ENCODE data around the gene ART3.

ART3 gene

DNA sequence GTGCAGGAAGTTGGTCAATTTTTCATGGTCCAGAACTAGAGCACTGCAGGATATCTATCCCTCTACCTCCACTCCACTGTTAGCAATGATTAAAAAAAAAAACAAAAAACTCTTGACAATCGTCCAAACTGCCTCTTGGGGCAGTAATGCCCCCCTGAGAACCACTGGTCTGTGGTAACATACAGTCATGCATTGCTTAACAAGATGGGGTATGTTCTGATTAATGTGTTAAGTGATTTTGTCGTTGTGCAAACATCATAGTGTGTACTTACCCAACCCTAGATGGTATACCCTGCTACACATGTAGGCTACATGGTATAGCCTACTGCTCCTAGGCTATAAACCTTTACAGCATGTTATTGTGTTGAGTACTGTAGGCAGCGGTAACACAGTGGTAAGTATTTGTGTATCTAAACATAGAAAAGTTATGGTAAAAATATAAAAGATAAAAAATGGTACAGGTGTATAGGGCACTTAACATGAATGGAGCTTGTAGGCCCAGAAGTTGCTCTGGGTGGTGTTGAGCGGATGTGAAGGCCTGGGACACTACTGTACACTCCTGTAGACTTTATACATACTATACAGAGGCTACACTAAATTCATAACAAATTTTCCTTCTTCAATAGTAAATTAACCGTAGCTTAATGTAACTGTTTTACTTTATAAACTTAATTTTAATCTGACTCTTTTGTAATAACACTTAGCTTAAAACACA lies 34.1 kb downstream of the ART3 start:
- ChIA-PET POLR2A (no interaction called here), CTCF (interaction anchor here (0.9 to 2.3 kb wide), 5 partner anchors 11 to 66 kb away, joined by 3 to 7 read pairs (median 3); no protein-coding TSS in a partner anchor)
- no peak for TF ChIP-seq CTCF (IDR thresholded peaks at IDR 0.05; ENCODE audit: control extremely low read depth, extremely low read depth, low read depth, missing control alignments)
- no peak for DNase-seq (ENCODE audit: extremely low spot score)

GRCh38 chr4:76116821-76117220 lies 42.3 kb downstream of the ART3 start:
- CTCF ChIA-PET, result no interaction called here
- POLR2A ChIA-PET, result no interaction called here
- DNase-seq (ENCODE audit: extremely low spot score), result no peak
- TF ChIP-seq CTCF (IDR thresholded peaks at IDR 0.05; ENCODE audit: control extremely low read depth, extremely low read depth, low read depth, missing control alignments), result no peak

DNA sequence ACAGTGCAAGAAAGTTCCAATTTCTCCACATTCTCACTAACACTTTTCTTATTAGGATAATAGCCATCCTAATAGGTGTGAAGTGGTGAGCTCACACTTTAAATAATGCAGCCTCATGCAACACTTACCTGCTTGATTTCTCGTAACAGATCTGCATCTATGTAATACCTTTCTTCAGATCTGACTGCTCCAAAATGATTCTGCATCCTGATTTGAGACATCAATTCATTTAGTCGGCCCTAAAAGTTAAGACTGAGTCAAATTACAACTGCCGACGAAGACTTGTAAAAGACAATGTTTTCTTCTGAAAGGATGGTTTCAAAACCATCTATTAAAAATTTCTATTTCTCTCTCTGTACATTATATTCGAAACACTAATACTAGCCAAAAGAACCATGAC lies 43.0 kb downstream of the ART3 start:
- CTCF ChIA-PET, result interaction anchor here (1.3 kb wide), 1 partner anchor 11 kb away, joined by 3 read pairs; no protein-coding TSS in a partner anchor
- POLR2A ChIA-PET, result no interaction called here
- no peak for TF ChIP-seq CTCF (IDR thresholded peaks at IDR 0.05; ENCODE audit: control extremely low read depth, extremely low read depth, low read depth, missing control alignments)
- no peak for DNase-seq (ENCODE audit: extremely low spot score)

GRCh38 chr4:76120199-76120598 lies 45.7 kb downstream of the ART3 start:
- POLR2A ChIA-PET, result no interaction called here
- CTCF ChIA-PET, result interaction anchor here (1.2 to 2.2 kb wide), 3 partner anchors 12 to 204 kb away, joined by 3 to 9 read pairs (median 6); no protein-coding TSS in a partner anchor
- no peak for DNase-seq (ENCODE audit: extremely low spot score)
- no peak for TF ChIP-seq CTCF (IDR thresholded peaks at IDR 0.05; ENCODE audit: control extremely low read depth, extremely low read depth, low read depth, missing control alignments)

DNA sequence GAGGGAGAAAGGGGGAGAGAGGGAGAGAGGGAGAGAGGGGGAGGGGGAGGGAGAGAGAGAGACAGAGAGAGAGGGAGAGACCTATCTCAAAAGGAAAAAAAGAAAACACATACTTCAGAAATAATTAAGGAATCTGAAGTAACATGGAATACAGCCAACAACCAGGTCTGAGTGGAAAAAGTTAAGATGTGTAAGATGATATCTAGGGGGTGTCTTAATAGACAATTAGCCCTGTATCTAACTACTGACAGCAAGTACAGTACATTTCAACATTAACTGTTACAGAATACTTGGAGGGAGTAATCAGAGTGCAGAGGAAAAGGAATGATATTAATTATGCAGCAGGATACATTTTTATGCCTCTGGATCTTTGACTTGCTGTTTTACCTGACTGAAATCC lies 51.3 kb downstream of the ART3 start:
- no peak for DNase-seq (ENCODE audit: extremely low spot score)
- POLR2A ChIA-PET, result no interaction called here
- TF ChIP-seq CTCF (IDR thresholded peaks at IDR 0.05; ENCODE audit: control extremely low read depth, extremely low read depth, low read depth, missing control alignments), result no peak
- CTCF ChIA-PET, result no interaction called here

DNA sequence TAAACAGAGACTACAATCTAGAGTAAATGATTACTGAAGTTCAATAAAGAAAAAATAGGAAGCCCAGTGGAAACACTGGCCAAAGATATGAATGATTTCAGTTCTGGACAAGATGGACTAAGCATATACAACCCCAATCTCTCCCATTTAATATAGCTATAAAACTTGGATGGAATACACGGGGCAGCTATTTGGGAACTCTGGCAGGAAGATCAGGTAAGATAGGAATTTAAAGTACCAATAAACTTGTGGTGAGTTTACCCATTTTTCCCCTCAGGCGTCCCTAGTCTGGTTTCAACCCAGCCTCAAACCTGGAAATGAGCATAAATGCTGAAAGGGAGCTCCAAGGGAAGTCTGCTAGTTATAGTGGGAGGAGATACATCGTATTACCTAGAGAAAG lies 53.2 kb downstream of the ART3 start:
- TF ChIP-seq CTCF (IDR thresholded peaks at IDR 0.05; ENCODE audit: control extremely low read depth, extremely low read depth, low read depth, missing control alignments), result no peak
- ChIA-PET CTCF (no interaction called here), POLR2A (no interaction called here)
- DNase-seq (ENCODE audit: extremely low spot score), result no peak
